Measurements from ENCODE around the gene TRDN.
"Not testable (repeated sequence)": the region's sequence is repeated elsewhere in the genome, so short reads cannot be mapped to it uniquely, and the experiment has no call there.

Gene TRDN

DNA sequence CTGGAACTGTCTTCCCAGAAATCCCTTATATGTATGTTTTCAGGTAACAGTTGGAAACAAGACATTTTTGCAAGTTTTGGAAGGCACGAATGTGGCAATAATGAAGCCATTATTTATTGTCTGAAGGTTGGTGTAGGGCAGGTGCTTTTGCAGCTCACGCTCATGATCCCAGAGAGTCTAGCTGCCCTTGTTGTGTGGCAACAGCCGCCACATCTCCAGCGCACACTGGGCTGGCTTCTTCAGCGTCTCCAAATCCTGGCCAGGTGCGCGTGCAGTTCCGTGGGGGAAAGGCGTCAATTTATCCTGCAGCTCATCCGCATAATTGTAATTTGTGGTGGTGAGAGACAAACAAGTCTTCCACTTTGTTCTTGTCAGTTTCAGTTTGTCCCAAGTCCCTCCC lies 71.2 kb downstream of the TRDN start:
- DNase-seq (ENCODE audit: low read depth in 2 of 2, low spot score in 1 of 2), result no peak

DNA sequence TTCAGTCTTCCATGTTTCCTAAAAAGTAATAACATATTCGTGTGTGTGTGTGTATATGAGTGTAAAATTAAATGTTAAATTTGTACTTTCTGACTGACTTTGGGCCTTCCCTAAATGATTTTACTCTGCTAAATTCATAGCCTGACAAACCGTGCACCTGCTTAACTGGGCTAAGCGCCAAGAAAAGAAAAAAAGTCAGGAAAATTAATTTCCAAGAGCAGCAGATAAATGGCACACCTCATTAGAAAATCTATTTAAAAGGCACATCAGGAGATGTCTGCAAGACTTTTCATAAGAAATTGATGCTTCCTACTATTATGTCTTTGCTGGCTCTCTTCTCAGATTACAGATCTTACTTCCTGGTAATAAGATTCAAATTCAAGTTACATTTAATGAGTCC lies 72.4 kb downstream of the TRDN start:
- no peak for DNase-seq (ENCODE audit: low read depth in 2 of 2, low spot score in 1 of 2)

DNA sequence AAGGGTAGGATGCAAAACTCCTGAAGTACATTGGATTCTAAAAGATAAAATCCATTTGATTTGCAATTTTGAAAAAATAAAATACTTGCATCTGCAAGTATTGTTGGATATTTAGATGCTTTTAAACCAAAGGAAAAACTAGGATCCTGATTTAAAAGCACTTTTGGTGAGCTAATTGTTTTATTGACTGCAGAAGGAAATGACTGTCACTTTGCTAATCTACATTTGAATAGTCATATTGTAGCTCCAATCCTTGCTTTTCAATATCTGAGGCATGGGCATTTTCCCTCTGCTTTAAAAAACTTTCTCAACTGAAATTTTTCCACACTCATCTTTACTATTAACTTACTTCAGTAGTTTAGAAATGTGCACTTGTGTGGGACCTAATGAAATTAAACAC lies 74.1 kb downstream of the TRDN start:
- no peak for DNase-seq (ENCODE audit: low read depth in 2 of 2, low spot score in 1 of 2)

DNA sequence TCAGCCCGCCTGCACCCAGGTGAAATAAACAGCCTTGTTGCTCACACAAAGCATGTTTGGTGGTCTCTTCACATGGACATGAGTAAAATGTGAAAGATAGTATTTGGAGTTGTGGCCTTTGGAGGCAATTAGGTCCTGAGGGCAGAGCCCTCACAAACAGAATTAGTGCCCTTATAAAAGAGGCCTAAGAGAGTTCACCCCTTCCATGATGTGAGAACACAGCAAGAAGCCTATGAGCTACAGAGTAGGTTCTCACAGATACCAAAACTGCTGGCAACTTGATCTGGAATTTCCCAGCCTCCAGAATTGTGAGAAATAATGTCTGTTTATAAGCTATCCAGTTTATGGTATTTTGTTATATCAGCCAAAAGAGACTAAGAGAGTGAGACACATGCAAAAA lies 74.5 kb downstream of the TRDN start:
- DNase-seq (ENCODE audit: low read depth in 2 of 2, low spot score in 1 of 2), result no peak

DNA sequence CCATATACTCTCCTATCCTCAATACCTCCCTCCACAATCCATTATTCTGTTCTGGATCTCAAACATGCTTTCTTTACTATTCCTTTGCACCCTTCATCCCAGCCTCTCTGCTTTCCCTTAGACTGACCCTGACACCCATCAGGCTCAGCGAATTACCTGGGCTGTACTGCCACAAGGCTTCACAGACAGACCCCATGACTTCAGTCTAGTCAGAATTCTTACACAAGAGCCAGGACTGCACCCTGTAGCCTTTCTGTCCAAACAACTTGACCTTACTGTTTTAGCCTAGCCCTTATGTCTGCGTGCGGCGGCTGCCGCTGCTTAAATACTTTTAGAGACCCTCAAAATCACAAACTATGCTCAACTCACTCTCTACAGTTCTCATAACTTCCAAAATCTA lies 76.9 kb downstream of the TRDN start:
- not testable (repeated sequence) for DNase-seq (ENCODE audit: low read depth in 2 of 2, low spot score in 1 of 2)

DNA sequence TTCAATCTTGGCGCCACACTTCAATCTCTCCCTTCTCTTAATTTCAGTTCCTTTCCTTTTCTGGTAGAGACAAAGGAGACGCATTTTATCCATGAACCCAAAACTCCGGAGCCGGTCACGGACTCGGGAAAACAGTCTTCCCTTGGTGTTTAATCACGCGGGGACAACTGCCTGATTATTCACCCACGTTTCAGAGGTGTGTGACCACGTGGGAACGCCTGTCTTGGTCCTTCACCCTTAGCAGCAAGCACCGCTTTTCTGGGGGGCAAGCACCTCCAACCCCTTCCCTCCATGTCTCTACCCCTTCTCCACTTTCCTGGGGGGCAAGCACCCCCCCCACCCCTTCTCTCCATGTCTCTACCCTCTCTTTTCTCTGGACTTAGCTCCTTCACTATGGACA lies 79.3 kb downstream of the TRDN start:
- DNase-seq (ENCODE audit: low read depth in 2 of 2, low spot score in 1 of 2), result not testable (repeated sequence)

DNA sequence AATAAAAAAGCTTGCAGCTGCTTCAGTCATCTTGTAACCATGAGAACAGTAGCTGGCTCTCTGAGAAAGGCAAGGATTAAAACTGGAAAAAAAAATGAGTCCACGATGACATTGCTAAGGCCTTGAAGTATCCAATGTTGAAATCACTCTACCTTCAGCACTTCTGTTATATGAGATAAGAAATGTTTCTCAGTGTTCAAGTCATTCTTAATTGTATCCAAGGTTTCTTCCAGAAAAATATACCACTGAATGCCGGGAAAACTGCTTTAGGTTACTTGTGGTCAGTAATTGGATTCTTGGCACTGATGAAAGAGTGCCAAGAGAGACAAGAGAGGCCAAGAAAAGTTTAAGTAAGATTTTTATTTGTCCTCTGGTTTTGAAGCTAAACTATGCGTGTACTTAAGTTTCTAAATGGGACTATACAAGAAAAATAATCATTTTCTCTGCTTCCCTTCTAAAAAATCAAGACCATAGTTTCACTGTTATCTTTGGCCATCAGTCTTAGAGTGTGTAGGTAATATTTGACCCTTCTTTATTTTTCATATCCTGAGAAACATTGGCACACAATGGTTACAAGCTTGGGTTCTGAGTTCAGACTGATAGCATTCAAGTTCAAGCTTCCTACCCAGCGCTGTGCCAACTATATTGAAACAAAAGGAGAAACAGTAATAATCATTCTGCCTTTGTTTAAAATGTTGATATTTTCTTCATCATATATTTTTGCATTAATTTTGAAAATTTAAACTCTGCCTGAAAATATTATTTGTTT lies 84.6 kb downstream of the TRDN start:
- DNase-seq (ENCODE audit: low read depth in 2 of 2, low spot score in 1 of 2), result no peak

DNA sequence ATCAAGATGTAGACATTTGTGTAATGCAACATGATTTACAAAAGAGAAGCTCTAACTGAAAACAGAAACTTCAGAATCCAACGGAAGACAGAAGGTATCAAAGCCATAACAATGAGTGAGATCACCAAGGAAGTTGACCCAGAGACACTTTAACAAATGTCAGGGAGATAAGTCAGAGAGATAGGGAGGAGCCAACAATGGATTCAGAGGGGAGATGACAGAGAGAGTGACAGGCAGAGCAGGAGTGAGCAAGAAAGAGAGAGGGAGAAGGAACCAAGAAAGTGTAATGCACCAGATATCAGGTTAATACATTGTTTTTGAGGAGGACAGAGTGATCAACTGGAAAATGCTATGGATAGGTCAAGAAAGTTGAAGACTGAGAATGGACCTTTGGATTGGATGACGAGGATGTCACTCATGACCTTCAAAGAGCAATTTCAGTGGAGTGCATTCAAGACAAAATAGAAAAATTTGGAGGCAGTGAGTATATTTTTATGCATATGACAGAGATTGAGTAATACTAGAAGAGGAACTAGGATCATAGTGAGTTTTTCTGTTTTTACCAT lies 86.6 kb downstream of the TRDN start:
- no peak for DNase-seq (ENCODE audit: low read depth in 2 of 2, low spot score in 1 of 2)

DNA sequence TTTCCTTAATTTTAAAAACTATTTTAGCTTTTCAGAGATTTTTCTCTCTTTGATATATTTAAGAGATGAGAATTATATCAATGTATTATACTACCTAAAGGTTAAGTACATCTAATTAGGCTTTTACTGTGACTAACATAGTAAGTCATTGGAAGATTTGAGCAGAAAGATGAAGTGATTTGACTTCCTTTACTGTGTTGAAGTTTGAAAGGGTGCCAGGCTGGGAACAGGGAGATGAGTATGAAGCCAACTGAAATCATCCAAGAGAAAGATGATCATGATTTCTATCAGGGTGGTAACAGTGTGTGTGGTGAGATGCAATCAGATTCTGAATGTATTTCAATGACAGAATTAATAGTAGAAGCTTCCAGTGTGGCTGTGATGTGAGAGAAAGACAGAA lies 87.3 kb downstream of the TRDN start:
- DNase-seq (ENCODE audit: low read depth in 2 of 2, low spot score in 1 of 2), result no peak

DNA sequence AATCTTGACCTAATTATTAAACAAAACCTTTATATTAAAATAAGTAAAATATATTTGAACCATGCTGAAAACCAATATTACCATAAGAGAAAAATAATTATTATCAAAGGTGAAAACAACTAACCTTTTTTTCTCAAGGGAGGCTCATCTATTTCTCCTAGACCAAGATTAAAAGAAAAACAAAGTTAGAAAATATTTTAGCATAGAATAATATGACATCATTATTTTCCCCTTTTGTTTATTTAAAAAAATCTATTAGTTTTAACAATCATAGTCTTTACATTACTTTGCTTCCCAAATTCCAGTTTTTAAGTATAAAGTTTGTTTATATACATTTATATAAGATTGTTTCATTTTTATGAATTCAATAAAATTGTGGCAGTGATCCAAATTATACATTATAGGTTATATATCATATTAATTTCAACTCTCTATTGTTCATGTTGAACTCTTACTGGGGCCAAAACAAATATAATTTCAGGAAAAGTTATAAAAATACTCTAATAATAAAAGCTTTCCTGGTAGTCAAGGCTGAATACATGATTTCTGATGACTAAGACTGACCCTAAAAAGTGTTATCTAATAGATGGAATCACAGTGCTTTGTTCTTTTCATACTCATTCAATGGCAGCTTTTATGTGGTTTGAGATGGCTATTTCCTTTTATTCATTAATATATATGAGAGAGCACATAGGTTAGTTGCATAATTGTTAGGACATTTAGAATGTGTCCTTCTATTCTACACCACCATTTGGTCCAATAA lies 89.4 kb downstream of the TRDN start:
- no peak for DNase-seq (ENCODE audit: low read depth in 2 of 2, low spot score in 1 of 2)

DNA sequence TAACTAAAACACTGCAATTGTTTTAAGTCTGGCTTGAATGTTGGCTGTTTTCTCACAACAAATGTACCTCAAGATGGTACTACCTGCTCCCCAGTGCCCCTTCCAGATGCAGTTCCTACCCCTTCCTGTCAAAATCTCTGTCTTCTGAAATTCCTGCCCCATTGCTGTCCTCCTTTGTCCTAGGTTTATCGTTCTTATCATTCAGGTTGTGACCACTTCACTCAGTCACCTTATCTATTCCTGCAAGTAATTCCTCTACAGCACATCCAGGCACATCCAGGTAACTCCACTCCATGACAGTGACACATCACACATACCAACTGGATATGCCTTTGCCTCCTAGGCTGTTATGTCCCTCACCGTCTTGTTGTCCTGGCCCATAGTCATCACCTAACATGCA lies 90.2 kb downstream of the TRDN start:
- DNase-seq (ENCODE audit: low read depth in 2 of 2, low spot score in 1 of 2), result no peak

DNA sequence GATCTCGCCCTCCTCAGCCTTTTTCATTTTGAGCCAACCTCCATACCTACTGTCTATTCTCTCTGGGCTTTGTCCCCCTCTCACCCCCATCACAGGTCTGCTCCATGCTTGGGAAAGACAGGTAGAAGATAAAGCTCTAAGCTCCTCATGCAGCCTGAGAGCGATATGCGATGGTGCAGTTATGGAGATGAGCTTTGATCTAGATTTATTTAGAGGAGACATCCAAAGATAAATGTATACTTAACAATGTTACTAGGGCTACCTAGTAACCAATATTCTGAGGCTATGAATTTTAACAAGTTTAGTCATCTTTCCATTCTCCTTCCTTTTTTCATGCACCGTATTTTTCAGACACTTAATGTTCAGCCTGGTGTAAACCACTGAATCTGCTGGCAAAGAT lies 95.3 kb downstream of the TRDN start:
- no peak for DNase-seq (ENCODE audit: low read depth in 2 of 2, low spot score in 1 of 2)

DNA sequence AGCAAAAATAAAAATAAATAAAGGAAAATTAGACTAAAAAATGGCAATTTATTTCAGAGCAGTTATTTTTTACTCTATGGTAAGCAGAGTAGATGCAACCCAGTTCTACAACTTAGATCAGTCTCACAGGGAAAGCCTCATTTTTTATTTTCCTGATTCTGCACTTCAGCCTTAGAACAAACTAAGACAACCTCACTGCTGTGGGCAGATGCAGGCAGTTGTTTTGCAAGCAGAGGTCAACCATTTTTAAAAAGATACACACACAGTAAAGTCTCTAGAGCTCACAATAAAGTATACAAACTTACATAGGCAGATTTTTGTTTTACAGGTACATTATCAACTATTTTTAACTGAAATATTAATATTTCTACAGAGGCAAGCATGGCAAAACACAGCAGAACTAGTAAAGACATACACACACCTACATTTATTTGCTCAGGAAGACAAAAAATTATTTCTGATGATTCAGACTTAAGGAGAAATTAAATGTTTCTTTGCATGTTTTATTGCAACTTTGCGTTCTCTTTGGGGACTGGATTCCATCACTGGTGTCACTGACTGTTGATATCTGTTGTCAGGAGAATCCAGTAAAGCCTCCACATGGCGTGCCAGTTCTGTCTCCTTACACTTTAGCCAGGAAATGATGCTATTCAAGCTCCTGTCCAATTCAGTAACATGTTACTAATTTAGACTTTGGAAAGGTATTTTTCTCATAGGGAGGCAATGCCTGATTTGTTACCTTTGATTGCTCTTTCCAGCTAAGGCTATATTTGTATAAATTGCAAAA lies 102.7 kb downstream of the TRDN start:
- DNase-seq (ENCODE audit: low read depth in 2 of 2, low spot score in 1 of 2), result no peak

DNA sequence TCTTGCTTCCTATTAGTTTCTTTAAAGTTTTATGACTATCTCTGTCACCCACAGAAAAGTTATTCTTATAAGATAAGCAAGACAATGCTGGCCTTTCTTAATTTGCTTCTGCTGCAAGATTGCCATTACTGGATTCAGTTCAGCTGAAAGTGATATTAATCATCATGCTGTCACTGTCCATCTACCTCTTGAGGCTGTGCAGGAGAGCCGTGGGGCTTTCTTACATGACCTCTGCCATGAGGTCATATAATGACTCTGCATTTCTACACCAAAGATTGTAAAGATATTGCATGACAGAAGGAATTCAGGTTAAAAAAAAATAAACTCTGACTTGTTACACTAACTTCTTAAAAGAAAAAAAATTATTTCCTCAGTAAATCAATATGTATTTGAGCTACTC lies 106.9 kb downstream of the TRDN start:
- no peak for DNase-seq (ENCODE audit: low read depth in 2 of 2, low spot score in 1 of 2)

DNA sequence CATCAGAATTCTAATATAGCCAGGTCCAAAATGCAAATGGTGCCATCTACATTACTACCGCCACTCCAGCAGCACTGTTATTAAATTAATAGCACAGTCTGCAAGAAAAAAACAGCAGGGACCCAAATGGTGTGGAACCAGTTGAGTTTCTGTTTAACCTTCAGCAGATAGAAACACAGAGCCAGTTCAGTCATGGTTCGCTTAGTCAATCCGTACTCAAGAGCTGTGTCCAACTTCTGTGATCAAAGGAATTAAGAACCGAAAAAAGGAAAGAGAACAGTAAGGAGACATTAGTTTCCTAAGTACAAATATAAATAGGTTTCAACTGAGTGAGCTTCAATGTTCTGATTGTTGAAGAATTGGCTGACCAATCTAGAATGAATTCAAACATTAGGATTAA lies 107.7 kb downstream of the TRDN start:
- DNase-seq (ENCODE audit: low read depth in 2 of 2, low spot score in 1 of 2), result no peak

DNA sequence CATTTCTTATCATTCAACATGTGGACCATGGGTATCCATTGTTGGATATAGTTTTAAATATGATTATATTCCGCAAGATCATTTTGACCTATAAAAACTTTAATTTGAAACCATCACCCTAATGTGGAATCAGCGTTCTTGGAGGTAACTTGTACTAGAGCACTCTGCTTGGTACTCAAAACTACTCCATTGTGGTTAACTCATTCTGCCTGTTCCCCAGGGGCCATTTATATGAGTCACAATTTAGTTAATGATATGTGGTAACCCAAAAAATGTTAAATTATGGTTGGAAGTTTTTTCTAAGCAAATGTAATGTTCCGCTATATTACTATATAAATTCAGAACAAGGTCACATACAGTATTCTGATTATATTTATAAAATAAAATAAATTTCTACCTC lies 109.3 kb downstream of the TRDN start:
- no peak for DNase-seq (ENCODE audit: low read depth in 2 of 2, low spot score in 1 of 2)

DNA sequence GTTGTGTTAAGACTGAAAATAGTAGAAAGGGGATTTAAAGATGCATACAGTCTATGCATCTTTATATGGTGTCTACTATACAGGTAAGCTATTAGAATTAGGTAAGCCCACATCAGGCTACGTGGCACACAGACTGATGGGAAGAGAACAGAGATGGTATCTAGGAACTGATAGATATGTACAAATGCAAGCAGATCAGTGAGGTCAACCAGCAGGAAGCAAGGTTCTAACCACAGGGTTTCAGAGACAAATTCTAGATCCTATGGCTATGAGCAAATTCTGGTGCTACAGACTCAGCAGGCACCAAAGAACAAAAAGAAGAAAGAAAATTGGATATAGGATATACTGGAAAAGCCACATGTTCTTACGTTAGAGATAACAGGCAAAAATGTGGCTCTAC lies 110.6 kb downstream of the TRDN start:
- DNase-seq (ENCODE audit: low read depth in 2 of 2, low spot score in 1 of 2), result no peak

DNA sequence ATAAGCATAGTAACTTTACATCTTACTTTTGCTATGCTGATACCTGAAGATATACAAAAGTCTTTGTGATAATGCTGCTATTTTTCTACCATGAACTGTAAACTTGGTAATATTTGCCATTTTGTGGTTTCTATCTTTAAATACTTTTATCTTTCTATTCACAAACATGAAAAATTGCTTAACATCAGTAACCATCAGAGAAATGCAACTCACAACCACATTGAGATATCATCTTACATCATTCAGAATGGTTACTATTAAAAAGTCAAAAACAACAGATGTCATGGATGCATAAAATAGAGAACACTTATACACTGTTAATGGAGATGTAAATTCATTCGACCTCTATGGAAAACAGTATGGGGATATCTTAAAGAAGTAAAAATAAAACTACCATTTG lies 112.0 kb downstream of the TRDN start:
- DNase-seq (ENCODE audit: low read depth in 2 of 2, low spot score in 1 of 2), result no peak

DNA sequence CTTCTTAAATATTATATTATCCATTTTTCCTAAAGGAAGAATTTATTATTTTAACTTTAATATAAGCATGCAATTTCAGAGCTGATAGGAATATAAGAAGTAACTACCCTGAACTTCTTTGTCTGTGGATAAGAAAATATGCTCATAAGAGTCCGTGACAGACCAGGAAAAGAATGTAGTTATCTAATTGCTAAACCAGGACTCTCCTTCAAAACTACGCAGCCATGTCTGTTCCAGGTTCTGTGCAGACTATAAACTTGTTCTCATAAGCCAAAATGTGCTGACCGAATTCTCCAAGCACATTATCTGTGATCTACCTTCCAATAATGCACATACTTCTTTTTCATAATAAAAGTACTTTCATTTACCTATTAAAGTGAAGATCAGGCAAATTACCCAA lies 116.5 kb downstream of the TRDN start:
- DNase-seq (ENCODE audit: low read depth in 2 of 2, low spot score in 1 of 2), result no peak

DNA sequence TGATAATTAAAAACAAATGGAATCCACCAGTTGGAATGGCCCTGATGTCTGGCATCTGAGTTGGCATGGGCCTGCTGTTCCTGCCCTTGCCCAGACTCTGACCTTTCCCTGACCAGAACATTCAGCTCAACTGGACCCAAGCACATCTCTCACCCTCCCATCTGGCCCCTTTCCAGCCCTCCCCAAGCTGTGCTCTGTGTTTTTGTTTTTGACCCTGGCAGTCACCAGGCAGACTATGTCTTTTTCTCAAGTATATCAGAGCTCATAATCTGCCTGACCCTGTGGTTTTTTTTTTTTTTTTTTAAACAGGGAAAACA lies 117.6 kb downstream of the TRDN start:
- DNase-seq (ENCODE audit: low read depth in 2 of 2, low spot score in 1 of 2), result no peak

DNA sequence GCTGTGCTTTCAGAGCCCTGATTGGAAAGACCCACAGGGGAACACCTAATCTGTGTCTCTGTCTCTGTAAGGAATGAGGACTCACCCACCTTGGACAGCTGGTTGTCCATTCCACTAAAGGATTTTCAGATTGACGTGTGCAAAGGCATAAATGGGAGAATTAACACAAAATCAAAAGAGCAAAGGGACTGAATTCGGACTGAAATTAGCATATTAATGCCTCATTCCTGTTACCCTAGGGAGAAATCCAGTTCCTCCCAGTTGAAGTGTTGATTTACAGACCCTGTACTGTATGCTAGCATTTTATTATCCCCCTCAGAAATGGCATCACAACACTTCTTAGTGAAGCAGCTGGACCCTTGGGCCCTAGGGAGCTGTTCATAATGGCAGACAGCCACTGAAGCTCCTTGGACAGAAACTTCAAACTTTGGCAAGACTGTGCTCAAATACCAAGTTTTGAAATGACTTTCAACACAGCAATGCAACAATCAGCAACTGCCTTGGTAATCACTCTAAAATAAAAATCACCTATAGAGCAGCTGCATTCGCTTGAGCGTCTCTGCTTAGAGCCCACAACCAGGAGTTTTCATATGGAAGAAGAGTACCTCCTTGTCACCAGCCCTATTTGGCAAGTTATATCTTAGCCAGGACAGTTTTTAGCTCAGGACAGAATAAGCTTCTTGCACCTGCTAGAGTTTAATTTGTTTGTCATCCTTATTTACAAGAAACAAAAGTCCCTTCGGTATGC lies 118.1 kb downstream of the TRDN start:
- DNase-seq (ENCODE audit: low read depth in 2 of 2, low spot score in 1 of 2), result no peak

Measured in stimulated activated CD8-positive, alpha-beta memory T cell treated with anti-CD3 and anti-CD28 coated beads, Interleukin-4, amount 100 ng/mL, for 1 hour (primary cell).